ENCODE measurements around the gene TNFRSF18.
A peak's percentile ranks its signal among the peaks of the same experiment; 100 is the strongest.

The TNFRSF18 gene

DNA sequence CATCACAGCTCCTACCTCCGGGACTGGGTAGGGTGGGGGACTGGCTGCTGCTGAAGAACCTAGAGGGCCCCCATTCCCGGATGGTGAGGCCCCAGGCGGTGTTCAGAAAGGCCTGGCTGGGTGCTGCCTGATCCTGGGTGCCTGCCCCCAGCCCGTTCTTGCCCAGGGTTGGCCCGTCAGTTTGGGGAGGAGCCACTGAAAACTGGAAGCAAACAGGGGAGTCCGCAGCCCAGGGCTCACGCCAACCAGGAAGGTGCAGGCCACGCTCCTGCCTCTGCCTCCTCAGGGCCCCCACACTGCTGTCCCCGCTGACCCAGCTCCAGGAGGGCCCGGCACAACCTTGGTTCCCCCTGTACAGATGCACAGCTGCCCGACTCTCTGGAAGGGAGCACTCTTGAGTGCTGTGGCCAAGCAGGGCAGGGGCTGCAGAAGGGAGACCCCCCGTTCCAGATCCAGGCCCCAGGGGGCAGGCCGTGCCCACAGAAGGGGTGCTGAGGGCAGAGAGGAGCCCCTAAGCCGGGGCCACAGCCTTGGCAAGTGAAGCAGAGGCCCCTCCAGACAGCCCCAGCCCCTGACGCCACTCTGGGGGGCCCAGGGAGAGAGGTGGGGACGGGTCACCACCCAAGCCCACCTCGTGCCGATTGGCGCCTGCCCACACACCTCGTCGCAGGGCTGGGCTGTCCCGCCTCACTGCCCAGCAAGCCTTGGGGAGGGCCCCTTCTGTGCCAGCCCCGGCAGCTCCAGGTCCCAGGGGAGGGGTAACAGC is 34.6 kb upstream of the TNFRSF18 start:
- DNase-seq (ENCODE audit: low read depth in 3 of 3), result no peak

DNA sequence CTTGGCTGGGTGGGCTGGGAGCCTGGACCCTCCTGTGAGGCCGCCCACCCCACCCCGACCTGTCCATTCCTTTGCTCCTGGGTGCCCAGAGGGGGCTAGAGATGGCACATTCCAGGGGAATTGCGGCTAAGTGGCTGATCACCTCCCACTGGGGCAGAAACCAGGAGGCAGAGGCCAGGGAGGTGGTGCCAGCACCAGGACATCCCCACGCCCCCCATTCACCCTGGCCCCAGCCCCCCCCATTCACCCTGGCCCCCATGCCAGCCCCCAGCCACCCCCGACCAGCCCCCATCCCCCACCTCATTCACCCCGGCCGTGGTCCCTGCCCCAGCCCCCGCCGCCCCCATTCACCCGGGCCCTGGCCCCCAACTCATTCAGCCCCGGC is 33.9 kb upstream of the TNFRSF18 start:
- no peak for DNase-seq (ENCODE audit: low read depth in 3 of 3)

DNA sequence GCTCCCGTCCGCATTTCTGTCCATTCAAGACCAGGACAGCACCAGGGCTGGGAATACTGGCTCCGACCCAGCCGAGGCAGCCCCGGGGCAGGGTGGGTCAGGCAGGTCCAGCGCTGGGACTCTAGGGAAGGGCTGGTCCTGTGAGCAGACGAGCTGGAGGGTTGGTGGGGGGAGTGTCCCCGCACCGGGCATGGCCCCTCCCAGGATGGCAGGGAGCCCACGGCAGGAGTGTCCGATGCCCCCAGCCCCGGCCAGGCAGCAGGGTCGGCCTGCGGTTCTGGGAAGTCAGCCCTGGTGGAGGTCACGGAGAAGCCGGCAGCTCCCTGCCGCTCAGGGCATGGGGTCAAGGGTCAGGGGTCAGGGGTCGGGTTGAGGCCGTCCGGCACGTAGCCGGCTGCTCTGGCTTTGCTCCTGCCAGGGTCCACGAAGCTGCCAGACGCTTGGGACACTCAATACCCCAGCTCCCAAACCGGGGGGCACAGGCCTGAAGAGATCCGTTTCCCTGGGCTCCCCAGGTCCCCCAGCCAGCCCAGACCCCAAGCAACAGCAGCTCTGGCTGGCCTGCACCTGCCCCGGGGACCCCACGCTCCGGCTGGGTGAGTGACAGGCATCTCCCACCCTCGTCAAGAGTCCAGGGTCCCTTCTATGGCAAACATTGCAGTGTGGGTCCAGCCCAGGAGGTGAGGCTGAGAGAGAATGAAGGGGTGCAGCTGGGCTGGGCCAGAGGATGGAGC is 33.4 kb upstream of the TNFRSF18 start:
- DNase-seq (ENCODE audit: low read depth in 3 of 3), result no peak

- DNase-seq (ENCODE audit: low read depth in 3 of 3), result no peak
Observed at GRCh38 chr1:1239227-1239613, 32.8 kb upstream of the TNFRSF18 start.

- DNase-seq (ENCODE audit: low read depth in 3 of 3), result no peak
Observed at GRCh38 chr1:1238702-1239178, 32.3 kb upstream of the TNFRSF18 start.

- DNase-seq (ENCODE audit: low read depth in 3 of 3), result no peak
Observed at GRCh38 chr1:1237874-1238701, 31.7 kb upstream of the TNFRSF18 start.

GRCh38 chr1:1236945-1237873 is 30.8 kb upstream of the TNFRSF18 start:
- no peak for DNase-seq (ENCODE audit: low read depth in 3 of 3)

- DNase-seq (ENCODE audit: low read depth in 3 of 3), result no peak
Observed at GRCh38 chr1:1236176-1236763, 29.9 kb upstream of the TNFRSF18 start.

GRCh38 chr1:1235016-1235744 is 28.8 kb upstream of the TNFRSF18 start:
- DNase-seq (ENCODE audit: low read depth in 3 of 3), result no peak

GRCh38 chr1:1234180-1234808 is 27.9 kb upstream of the TNFRSF18 start:
- no peak for DNase-seq (ENCODE audit: low read depth in 3 of 3)

GRCh38 chr1:1233567-1233892 is 27.1 kb upstream of the TNFRSF18 start:
- DNase-seq (ENCODE audit: low read depth in 3 of 3), result no peak

DNA sequence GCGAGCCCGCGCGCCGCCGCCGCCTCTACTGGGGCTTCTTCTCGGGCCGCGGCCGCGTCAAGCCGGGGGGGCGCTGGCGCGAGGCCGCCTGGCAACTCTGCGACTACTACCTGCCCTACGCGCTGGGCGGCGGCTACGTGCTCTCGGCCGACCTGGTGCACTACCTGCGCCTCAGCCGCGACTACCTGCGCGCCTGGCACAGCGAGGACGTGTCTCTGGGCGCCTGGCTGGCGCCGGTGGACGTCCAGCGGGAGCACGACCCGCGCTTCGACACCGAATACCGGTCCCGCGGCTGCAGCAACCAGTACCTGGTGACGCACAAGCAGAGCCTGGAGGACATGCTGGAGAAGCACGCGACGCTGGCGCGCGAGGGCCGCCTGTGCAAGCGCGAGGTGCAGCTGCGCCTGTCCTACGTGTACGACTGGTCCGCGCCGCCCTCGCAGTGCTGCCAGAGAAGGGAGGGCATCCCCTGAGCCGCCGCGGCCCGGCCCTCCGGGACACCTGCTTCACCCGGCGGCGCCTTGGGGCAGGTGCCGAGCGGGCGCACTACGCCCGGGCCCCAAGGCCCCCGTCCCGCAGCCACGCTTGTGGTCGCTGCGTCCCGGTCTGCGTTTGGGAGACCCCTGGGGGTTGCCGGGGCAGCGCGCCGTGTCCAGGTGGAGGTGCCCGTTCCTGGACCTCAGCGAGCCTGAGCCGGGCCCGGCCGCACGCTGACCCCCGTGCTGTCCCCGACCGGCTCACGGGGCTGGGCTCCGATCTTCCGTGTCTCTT is 26.6 kb upstream of the TNFRSF18 start:
- DNase-seq (ENCODE audit: low read depth in 3 of 3), result no peak

DNA sequence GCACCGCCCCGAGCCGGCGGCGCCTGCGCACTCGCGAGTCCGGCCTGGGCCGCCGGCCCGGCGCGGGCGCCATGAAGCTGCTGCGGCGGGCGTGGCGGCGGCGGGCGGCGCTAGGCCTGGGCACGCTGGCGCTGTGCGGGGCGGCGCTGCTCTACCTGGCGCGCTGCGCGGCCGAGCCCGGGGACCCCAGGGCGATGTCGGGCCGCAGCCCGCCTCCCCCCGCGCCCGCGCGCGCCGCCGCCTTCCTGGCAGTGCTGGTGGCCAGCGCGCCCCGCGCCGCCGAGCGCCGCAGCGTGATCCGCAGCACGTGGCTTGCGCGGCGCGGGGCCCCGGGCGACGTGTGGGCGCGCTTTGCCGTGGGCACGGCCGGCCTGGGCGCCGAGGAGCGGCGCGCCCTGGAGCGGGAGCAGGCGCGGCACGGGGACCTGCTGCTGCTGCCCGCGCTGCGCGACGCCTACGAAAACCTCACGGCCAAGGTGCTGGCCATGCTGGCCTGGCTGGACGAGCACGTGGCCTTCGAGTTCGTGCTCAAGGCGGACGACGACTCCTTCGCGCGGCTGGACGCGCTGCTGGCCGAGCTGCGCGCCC is 25.9 kb upstream of the TNFRSF18 start, which contains the start of gene B3GALT6:
B3GALT6 (plus strand) TSS at position 30 of the 588 bp plus-strand sequence; CDS start at position 72, 42 bp downstream.
- no peak for DNase-seq (ENCODE audit: low read depth in 3 of 3)

DNA sequence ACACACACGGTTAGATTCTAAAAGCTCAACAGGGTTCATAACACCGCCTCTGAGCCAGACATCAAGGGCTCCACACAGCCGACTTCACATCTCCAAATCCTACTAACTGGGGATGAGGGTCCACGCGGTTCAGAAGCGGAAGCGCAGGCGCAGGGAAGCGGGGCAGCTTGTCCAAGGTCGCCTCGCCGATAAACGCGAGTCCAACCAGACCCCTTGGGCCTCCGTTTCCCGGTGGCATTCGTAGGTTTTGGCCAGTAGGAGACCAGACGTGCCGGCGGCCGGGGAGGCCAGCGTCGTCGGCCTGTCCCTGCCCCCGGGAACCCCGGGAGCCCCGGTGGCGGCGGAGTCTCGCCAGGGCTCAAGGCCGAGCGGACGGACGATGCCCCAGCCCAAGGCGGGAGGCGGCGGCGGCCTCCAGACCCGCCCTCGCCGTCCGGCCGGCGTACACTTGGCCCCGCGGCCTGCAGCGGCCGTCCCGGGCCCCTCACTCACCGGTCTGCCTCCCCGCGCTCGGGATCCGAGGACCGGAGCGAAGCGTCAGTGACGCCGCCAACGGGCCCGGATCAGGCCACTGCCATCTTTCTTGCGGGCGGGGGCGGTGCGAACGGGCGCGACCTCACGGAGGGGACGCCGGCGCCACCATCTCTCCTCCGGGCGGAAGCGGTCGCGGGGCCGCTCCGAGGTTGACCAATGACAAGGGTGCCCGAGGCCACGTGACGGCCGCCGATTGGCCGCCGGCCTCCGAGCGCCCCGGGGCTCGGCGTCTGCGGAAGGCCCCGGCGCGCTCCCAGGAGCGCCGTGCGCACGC is 25.2 kb upstream of the TNFRSF18 start, which contains the start of gene SDF4:
SDF4 (minus strand) TSS at position 602 of the 808 bp plus-strand sequence. CDS start 3,229 bp downstream, outside the sequence.
- peak; percentile 93 to 95 (median 94) for DNase-seq (ENCODE audit: low read depth in 3 of 3)

- no peak for DNase-seq (ENCODE audit: low read depth in 3 of 3)
Observed at GRCh38 chr1:1230656-1231399, 24.4 kb upstream of the TNFRSF18 start.

GRCh38 chr1:1229770-1230169 is 23.4 kb upstream of the TNFRSF18 start:
- DNase-seq (ENCODE audit: low read depth in 3 of 3), result no peak
